HepG2 (cell line): ENCODE data around the gene SLC9A4. TPM values are rescaled to one million over a fixed set of nuclear protein-coding genes. Genes with fewer than 3 reads are reported as not detected.

Experiments
- ATAC-seq: fragments of 200-7000 bp; cut with Tn5 transposase; 3 replicates; pipeline ENCODE4 v1.9.1; 2020; ENCODE audit warnings: mild to moderate bottlenecking, moderate library complexity
- BruUV-seq: library from RNA; stranded (reverse); fragments of 400-500 nt; replicated peaks from 2 replicates; lab custom pipeline; 2021; lab: Mats Ljungman, UMichigan
- CTCF ChIA-PET: fragments of 300-600 bp; formaldehyde crosslinking; extraction: SDS; loops from one replicate; lab custom pipeline; 2021; ENCODE audit warnings: low total read pairs, inconsistent platforms, low intra/inter-chr PET ratio; lab: Yijun Ruan, JAX
- POLR2A ChIA-PET: fragments of 350-600 bp; sonication (Branson Sonifier 250); formaldehyde crosslinking; loops from one replicate; lab custom pipeline; 2020; ENCODE audit warnings: antibody characterized with exemption, inconsistent platforms; lab: Yijun Ruan, JAX
- DNase-seq: peaks from one replicate; pipeline ENCODE4 v3.0.0-alpha.2; 2015; ENCODE audit warnings: low spot score
- FAIRE-seq: peaks from 3 replicates; lab custom pipeline; 2011; peaks lifted over from hg19 to GRCh38; lab: Jason Lieb, UNC
- H2AFZ ChIP-seq: one replicate; pipeline ENCODE4 v1.6.1; 2011; ENCODE audit warnings: low read length, inconsistent platforms
- H3K27ac ChIP-seq: fragments of 300-600 bp; 3 replicates; pipeline ENCODE4 v1.8.0; 2011; ENCODE audit warnings: mixed run types, mild to moderate bottlenecking, mixed read lengths, low read length, inconsistent platforms; ENCODE audit not compliant: insufficient read depth; ENCODE audit errors: extremely low read length
- H3K27me3 ChIP-seq, 2 experiments: fragments of 200-600 bp in 1 of 2; 2 replicates in 1 of 2; 3 replicates in 1 of 2; pipeline versions ENCODE4 v1.6.0 to v1.8.0; 2011; ENCODE audit warnings: low read length in 2 of 2, mild to moderate bottlenecking in 2 of 2, moderate library complexity in 2 of 2, inconsistent platforms in 1 of 2; ENCODE audit not compliant: insufficient read depth in 2 of 2, control insufficient read depth in 1 of 2
- H3K36me3 ChIP-seq, 2 experiments: fragments of 200-600 bp in 1 of 2; replicated peaks in 1 of 2; 2 replicates in 1 of 2; 3 replicates in 1 of 2; pipeline versions ENCODE4 v1.5.1 to v1.8.0; 2011; ENCODE audit warnings: low read length in 2 of 2, inconsistent platforms in 1 of 2; ENCODE audit not compliant: insufficient read depth in 2 of 2, control insufficient read depth in 1 of 2
- H3K4me1 ChIP-seq: 2 replicates; pipeline ENCODE4 v1.5.1; 2012; ENCODE audit warnings: low read length, inconsistent platforms; ENCODE audit not compliant: insufficient read depth
- H3K4me2 ChIP-seq: 2 replicates; pipeline ENCODE4 v1.6.0; 2011; ENCODE audit warnings: low read depth, low read length, inconsistent platforms
- H3K4me3 ChIP-seq, 3 experiments: fragments of 200-600 bp in 1 of 3; sonication (generic), shearing (Covaris generic) in 1 of 3; replicated peaks in 1 of 3; 2 replicates each; pipeline ENCODE4 v1.5.1; 2011 to 2016; ENCODE audit warnings: low read length in 3 of 3, inconsistent platforms in 2 of 3, low read depth in 2 of 3, mild to moderate bottlenecking in 2 of 3, control low read depth in 1 of 3, mixed read lengths in 1 of 3; ENCODE audit not compliant: insufficient read depth in 1 of 3
- H3K79me2 ChIP-seq: one replicate; pipeline ENCODE4 v1.6.1; 2011; ENCODE audit warnings: low read length, inconsistent platforms; ENCODE audit not compliant: insufficient read depth
- H3K9ac ChIP-seq: 2 replicates; pipeline ENCODE4 v1.6.0; 2011; ENCODE audit warnings: mild to moderate bottlenecking, low read depth, low read length, inconsistent platforms; ENCODE audit not compliant: insufficient read depth
- H3K9me3 ChIP-seq: 2 replicates; pipeline ENCODE4 v1.5.1; 2012; ENCODE audit warnings: mild to moderate bottlenecking, low read length
- H4K20me1 ChIP-seq: 2 replicates; pipeline ENCODE4 v1.6.0; 2011; ENCODE audit warnings: inconsistent platforms, mild to moderate bottlenecking, low read length, moderate library complexity; ENCODE audit not compliant: insufficient read depth
- CHCHD3 ChIP-seq: sonication (generic); formaldehyde crosslinking; IDR thresholded peaks from 2 replicates; pipeline ENCODE4 v1.8.0; 2022; ENCODE audit warnings: mild to moderate bottlenecking, missing genetic modification reagents, moderate library complexity
- HOXA3 ChIP-seq: sonication (generic); formaldehyde crosslinking; IDR thresholded peaks from 2 replicates; pipeline ENCODE4 v1.5.0; 2020; ENCODE audit warnings: missing genetic modification reagents
- KLF15 ChIP-seq: sonication (generic); formaldehyde crosslinking; IDR thresholded peaks from 2 replicates; pipeline ENCODE4 v1.8.1; 2023; ENCODE audit warnings: borderline replicate concordance, mild to moderate bottlenecking, inconsistent platforms, missing genetic modification reagents, mixed read lengths
- PTBP1 ChIP-seq: fragments of 200-400 bp; formaldehyde crosslinking; IDR thresholded peaks from 2 replicates; pipeline ENCODE4 v1.6.1; 2018; ENCODE audit warnings: low read length, low read depth; ENCODE audit not compliant: poor library complexity, severe bottlenecking
- RXRA ChIP-seq: sonication (generic); formaldehyde crosslinking; IDR thresholded peaks from 2 replicates; pipeline ENCODE4 v1.5.1; 2020; ENCODE audit warnings: missing genetic modification reagents
- SMAD1 ChIP-seq: sonication (generic); formaldehyde crosslinking; IDR thresholded peaks from 2 replicates; pipeline ENCODE4 v1.4.0; 2020; ENCODE audit warnings: missing genetic modification reagents, low read depth, mild to moderate bottlenecking, borderline replicate concordance
- SMYD3 ChIP-seq: sonication (generic); formaldehyde crosslinking; IDR thresholded peaks from 2 replicates; pipeline ENCODE4 v1.8.1; 2023; ENCODE audit warnings: mild to moderate bottlenecking, missing genetic modification reagents
- ZNF232 ChIP-seq: sonication (generic); formaldehyde crosslinking; IDR thresholded peaks from 2 replicates; pipeline ENCODE4 v1.4.0; 2020; ENCODE audit warnings: missing genetic modification reagents, borderline replicate concordance
- ZNF33B ChIP-seq: sonication (generic); formaldehyde crosslinking; IDR thresholded peaks from 2 replicates; pipeline ENCODE4 v1.5.1; 2020; ENCODE audit warnings: mild to moderate bottlenecking, missing genetic modification reagents
- WGBS: methylation state at CpG from one replicate; pipeline ENCODE4 v1.1.6; 2017; ENCODE audit warnings: low lambda C conversion rate; 5-methylcytosine and 5-hydroxymethylcytosine counted together
- in situ Hi-C: cut with HindIII; loops from 2 replicates; pipeline ENCODE4 v1.10.0; 2017; ENCODE audit warnings: low pct_unique_long_range_greater_than_20kb; ENCODE audit not compliant: extremely low pct_ligation_motif_present
- intact Hi-C: fragments of 100-400 bp; cut with micrococcal nuclease; formaldehyde crosslinking; loops from one replicate; pipeline ENCODE4 v1.10.0; 2022; ENCODE audit not compliant: unreplicated experiment
- polyA plus RNA-seq, 8 experiments: library from polyadenylated mRNA; depleted of rRNA in 3 of 8; stranded (reverse) in 7 of 8; unstranded in 1 of 8; fragments of >200 nt; fragmentation: Illumina TruSeq in 4 of 8; extraction: Trizol in 4 of 8; gene quantifications; 2 replicates each; pipeline versions ENCODE4 v1.2.1 to v1.2.3, GENCODE V29; 2011 to 2016; ENCODE audit warnings: low read depth in 4 of 8, missing spikeins in 1 of 8, mixed read lengths in 1 of 8; ENCODE audit not compliant: insufficient read depth in 1 of 8
- total RNA-seq, 5 experiments: library from RNA; depleted of rRNA; stranded (reverse); fragments of >200 nt; fragmentation: Illumina TruSeq; extraction: Trizol; gene quantifications; 2 replicates each; pipeline ENCODE4 v1.2.3, GENCODE V29; 2016; ENCODE audit warnings: low read depth in 1 of 5
- TF ChIP-seq, protein P1 (sequence below): sonication (generic); formaldehyde crosslinking; IDR thresholded peaks from 2 replicates; pipeline ENCODE4 v1.4.0; 2020; ENCODE audit warnings: mild to moderate bottlenecking, missing genetic modification reagents, borderline replicate concordance
- TF ChIP-seq, protein P2 (sequence below): sonication (generic); formaldehyde crosslinking; IDR thresholded peaks from 2 replicates; pipeline ENCODE4 v1.4.0; 2020; ENCODE audit warnings: missing genetic modification reagents

Gene SLC9A4
- total and polyA plus RNA-seq, 2 of the 13 experiments (the other 11 are each of a cell fraction or from before 2014, with no cell fraction given) = not detected

DNA sequence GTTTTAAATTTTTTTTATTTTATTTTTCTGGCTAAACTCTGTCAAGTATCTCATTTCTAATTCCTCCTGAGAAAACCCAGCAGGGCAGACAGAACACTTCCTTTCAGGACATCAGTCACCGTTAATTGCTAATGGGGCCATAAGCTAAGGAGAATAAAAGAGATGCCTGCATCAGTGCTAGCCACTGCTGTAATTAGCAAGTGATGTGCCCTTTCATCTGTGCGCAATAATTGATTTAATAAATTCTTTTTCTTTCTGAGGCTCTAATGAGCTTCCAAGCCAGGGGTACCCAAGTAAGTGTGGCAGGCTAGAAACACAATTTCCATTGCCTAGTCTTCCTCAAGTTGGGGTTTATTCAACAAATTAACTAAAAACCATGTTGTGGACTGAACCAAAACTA, 65.5 kb downstream of the SLC9A4 start:
- no peak overlapping the region for H3K9ac ChIP-seq
- BruUV-seq = no TSS peak
- no peak for DNase-seq
- no peaks in the 10 kb centered on the region for H3K27me3 ChIP-seq
- H3K9me3 ChIP-seq = no peaks in the 10 kb centered on the region
- no peaks in the 10 kb centered on the region for H3K79me2 ChIP-seq
- no peak overlapping the region for H3K4me2 ChIP-seq
- no peak overlapping the region for H3K27ac ChIP-seq
- no peaks in the 10 kb centered on the region for H3K4me1 ChIP-seq
- no peaks in the 10 kb centered on the region for H3K36me3 ChIP-seq
- no peaks in the 10 kb centered on the region for H4K20me1 ChIP-seq
- TF ChIP-seq, protein P1, sequence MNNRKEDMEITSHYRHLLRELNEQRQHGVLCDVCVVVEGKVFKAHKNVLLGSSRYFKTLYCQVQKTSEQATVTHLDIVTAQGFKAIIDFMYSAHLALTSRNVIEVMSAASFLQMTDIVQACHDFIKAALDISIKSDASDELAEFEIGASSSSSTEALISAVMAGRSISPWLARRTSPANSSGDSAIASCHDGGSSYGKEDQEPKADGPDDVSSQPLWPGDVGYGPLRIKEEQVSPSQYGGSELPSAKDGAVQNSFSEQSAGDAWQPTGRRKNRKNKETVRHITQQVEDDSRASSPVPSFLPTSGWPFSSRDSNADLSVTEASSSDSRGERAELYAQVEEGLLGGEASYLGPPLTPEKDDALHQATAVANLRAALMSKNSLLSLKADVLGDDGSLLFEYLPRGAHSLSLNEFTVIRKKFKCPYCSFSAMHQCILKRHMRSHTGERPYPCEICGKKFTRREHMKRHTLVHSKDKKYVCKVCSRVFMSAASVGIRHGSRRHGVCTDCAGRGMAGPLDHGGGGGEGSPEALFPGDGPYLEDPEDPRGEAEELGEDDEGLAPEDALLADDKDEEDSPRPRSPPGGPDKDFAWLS (CRISPR knock-in tag) = no peak
- FAIRE-seq = no peak
- in situ Hi-C loops (no loop called here), intact Hi-C loops (no loop called here)
- POLR2A ChIA-PET = no interaction called here
- ATAC-seq = no peak
- WGBS = 48% methylated on average over 2 of the region's 2 CpGs
- no peak overlapping the region for H2AFZ ChIP-seq
- no peak overlapping the region for H3K4me3 ChIP-seq
- CTCF ChIA-PET = no interaction called here

DNA sequence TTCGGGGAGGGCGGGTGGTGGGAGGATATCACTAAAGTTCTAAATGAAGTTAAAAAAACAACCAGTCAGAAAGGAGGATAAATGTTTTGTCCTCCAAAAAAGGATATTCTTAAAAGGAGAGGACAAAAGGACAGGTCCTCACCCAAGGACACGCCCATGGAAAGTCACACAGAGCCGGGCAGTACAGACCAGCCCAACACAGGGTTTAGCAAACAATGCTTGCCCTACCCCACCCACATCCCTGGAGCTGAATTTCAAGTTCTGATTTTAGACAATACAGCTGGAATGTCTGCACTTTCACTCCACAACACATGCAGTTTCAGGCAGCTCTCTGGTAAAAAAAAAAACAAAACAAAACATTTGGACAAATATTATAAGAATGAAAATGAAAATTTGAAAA, 67.9 kb downstream of the SLC9A4 start:
- no peak overlapping the region for H2AFZ ChIP-seq
- WGBS = 22% methylated on average over 3 of the region's 4 CpGs
- H3K36me3 ChIP-seq = no peaks in the 10 kb centered on the region
- ChIA-PET CTCF (no interaction called here), POLR2A (no interaction called here)
- in situ Hi-C loops = no loop called here
- H3K9me3 ChIP-seq = no peaks in the 10 kb centered on the region
- BruUV-seq = no TSS peak
- no peak for DNase-seq
- no peak overlapping the region for H3K4me2 ChIP-seq
- H3K4me3 ChIP-seq = no peak overlapping the region
- no peaks in the 10 kb centered on the region for H4K20me1 ChIP-seq
- H3K9ac ChIP-seq = no peak overlapping the region
- H3K27me3 ChIP-seq = no peaks in the 10 kb centered on the region
- no peaks in the 10 kb centered on the region for H3K4me1 ChIP-seq
- H3K27ac ChIP-seq = no peak overlapping the region
- no peak for FAIRE-seq
- no peaks in the 10 kb centered on the region for H3K79me2 ChIP-seq
- ATAC-seq = no peak
- intact Hi-C loops = no loop called here
- TF ChIP-seq ZNF33B (CRISPR knock-in tag) (no peak), SMYD3 (CRISPR knock-in tag) (no peak), HOXA3 (CRISPR knock-in tag) (no peak), RXRA (CRISPR knock-in tag) (no peak), KLF15 (CRISPR knock-in tag) (no peak), CHCHD3 (CRISPR knock-in tag) (no peak), ZNF232 (no peak), SMAD1 (CRISPR knock-in tag) (no peak), PTBP1 (no peak)
- TF ChIP-seq, protein P2, sequence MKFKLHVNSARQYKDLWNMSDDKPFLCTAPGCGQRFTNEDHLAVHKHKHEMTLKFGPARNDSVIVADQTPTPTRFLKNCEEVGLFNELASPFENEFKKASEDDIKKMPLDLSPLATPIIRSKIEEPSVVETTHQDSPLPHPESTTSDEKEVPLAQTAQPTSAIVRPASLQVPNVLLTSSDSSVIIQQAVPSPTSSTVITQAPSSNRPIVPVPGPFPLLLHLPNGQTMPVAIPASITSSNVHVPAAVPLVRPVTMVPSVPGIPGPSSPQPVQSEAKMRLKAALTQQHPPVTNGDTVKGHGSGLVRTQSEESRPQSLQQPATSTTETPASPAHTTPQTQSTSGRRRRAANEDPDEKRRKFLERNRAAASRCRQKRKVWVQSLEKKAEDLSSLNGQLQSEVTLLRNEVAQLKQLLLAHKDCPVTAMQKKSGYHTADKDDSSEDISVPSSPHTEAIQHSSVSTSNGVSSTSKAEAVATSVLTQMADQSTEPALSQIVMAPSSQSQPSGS (CRISPR knock-in tag) = no peak
